HG03439 (cell line): Measurements from ENCODE around the gene CTBP1.
"Not testable (repeated sequence)": the region's sequence is repeated elsewhere in the genome, so short reads cannot be mapped to it uniquely, and the experiment has no call there.

Source experiments
- ATAC-seq: cut with Tn5 transposase; IDR thresholded peaks from one replicate; pipeline ENCODE4 v1.9.1; 2021; ENCODE audit warnings: mild to moderate bottlenecking, moderate library complexity; ENCODE audit not compliant: unreplicated experiment

The CTBP1 gene

GRCh38 chr4:1248245-1249147 lies at the start of gene CTBP1:
TSS of gene CTBP1 (minus strand) at chr4:1249130. CDS start at chr4:1241331, 7,799 bp downstream.
- ATAC-seq, result peak; percentile 38

GRCh38 chr4:1298461-1298860 lies 49.5 kb upstream of the CTBP1 start:
- ATAC-seq, result no peak

GRCh38 chr4:1297456-1298325 lies 48.8 kb upstream of the CTBP1 start:
- ATAC-seq, result no peak

GRCh38 chr4:1297023-1297395 lies 48.1 kb upstream of the CTBP1 start:
- ATAC-seq, result no peak

- no peak for ATAC-seq
These were observed 47.5 kb upstream of the CTBP1 start for GRCh38 chr4:1296324-1297022.

- ATAC-seq, result no peak
These were observed 46.6 kb upstream of the CTBP1 start for GRCh38 chr4:1295405-1296055.

- no peak for ATAC-seq
These were observed 46.0 kb upstream of the CTBP1 start for GRCh38 chr4:1294891-1295290.

- ATAC-seq, result no peak
These were observed 45.5 kb upstream of the CTBP1 start for GRCh38 chr4:1294424-1294823.

GRCh38 chr4:1293991-1294390 lies 45.1 kb upstream of the CTBP1 start:
- no peak for ATAC-seq

GRCh38 chr4:1293531-1293941 lies 44.6 kb upstream of the CTBP1 start:
- no peak for ATAC-seq

- ATAC-seq, result not testable (repeated sequence)
These were observed 43.7 kb upstream of the CTBP1 start for GRCh38 chr4:1292703-1293011.

GRCh38 chr4:1291996-1292702 lies 43.2 kb upstream of the CTBP1 start:
- no peak for ATAC-seq

GRCh38 chr4:1291091-1291490 lies 42.2 kb upstream of the CTBP1 start:
- ATAC-seq, result no peak

GRCh38 chr4:1290165-1290977 lies 41.4 kb upstream of the CTBP1 start:
- peak; percentile 22 for ATAC-seq

- peak; percentile 86 for ATAC-seq
These were observed 40.6 kb upstream of the CTBP1 start, which contains the start of gene MAEA for GRCh38 chr4:1289207-1290164. TSS of gene MAEA (plus strand) at chr4:1289891. CDS start at chr4:1289914, 23 bp downstream.

- no peak for ATAC-seq
These were observed 39.9 kb upstream of the CTBP1 start for GRCh38 chr4:1288786-1289185.

GRCh38 chr4:1285790-1286553 lies 37.0 kb upstream of the CTBP1 start:
- ATAC-seq, result no peak
